ENCODE measurements around the gene ARSB. TPM values are rescaled to one million over a fixed set of nuclear protein-coding genes. Genes with fewer than 3 reads are reported as not detected.

Gene ARSB
- total RNA-seq, 1 experiment from 2014 or later = 11.4 TPM

DNA sequence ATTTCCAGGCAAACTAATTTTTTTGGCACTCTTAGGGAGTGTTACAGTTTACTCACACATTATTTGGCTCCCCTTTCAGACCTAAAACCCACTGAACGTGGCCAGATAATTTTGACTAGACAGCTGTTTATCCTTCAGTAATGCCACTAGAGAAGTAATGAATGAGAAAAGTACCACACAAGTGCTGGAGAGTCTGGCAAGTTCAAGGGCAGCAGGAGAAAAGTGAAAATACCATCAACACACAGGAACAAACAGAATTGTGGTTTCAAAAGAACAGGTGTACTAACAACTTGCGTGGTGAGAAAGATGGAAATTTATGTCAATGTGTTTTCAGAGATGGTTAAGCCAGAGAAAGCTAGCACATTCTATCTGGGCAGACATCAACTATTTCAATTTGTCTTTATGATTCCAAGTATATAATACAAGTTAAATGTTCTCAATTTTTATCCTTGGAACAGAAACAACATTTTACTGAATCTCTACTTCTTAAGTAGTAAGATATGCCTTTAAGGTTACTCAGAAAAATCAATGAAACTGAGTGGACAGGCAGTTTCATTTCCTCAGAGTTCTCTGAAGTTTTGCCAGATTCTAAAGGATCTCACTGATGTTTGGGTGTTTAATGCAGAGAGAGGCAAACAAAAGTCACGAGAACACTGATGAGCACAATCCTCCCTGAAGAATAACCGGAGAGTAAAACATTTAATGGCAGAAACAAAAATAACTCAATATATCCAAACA is 91.0 kb downstream of the ARSB start:
- H3K4me2 ChIP-seq (ENCODE audit: insufficient read depth, insufficient read length, low read length) = no peak overlapping the region

More for the DNA sequence above, 91.0 kb downstream of the ARSB start:
- Mint-ChIP-seq H3K4me3 (no peak overlapping the region), H3K9me3 (no peaks in the 10 kb centered on the region), H3K27me3 (ENCODE audit: low read depth) (no peaks in the 10 kb centered on the region), H3K36me3 (ENCODE audit: insufficient read depth in 1 of 3, low read depth in 3 of 3) (no peaks in the 10 kb centered on the region), H3K4me1 (no peaks in the 10 kb centered on the region), H3K27ac (no peak overlapping the region)
- H2AFZ ChIP-seq (ENCODE audit: low read length) = no peak overlapping the region
- no peak overlapping the region for H3K27ac ChIP-seq (ENCODE audit: insufficient read length, low read depth, low read length)
- no peak overlapping the region for H4K5ac ChIP-seq (ENCODE audit: insufficient read length, low read depth, low read length)
- DNase-seq = no peak
- H3K79me2 ChIP-seq (ENCODE audit: insufficient read depth, low read length) = no peaks in the 10 kb centered on the region
- whole genome bisulfite sequencing (ENCODE audit: extremely low coverage, insufficient read length, low lambda C conversion rate) = no CpG with 5 or more reads among the region's 4 CpGs
- no peak overlapping the region for H2BK12ac ChIP-seq (ENCODE audit: insufficient read length, low read depth, low read length)
- no peak overlapping the region for H2BK20ac ChIP-seq (ENCODE audit: low read depth, low read length, poor library complexity, severe bottlenecking)
- H4K91ac ChIP-seq (ENCODE audit: insufficient read length, low read depth, low read length) = no peak overlapping the region
- H2BK5ac ChIP-seq (ENCODE audit: insufficient read length, low read length) = no peak overlapping the region
- no peak overlapping the region for H2BK15ac ChIP-seq (ENCODE audit: low read depth, low read length)
- no peak overlapping the region for H3K23ac ChIP-seq (ENCODE audit: insufficient read length, low read depth, low read length)
- TF ChIP-seq, protein P1, sequence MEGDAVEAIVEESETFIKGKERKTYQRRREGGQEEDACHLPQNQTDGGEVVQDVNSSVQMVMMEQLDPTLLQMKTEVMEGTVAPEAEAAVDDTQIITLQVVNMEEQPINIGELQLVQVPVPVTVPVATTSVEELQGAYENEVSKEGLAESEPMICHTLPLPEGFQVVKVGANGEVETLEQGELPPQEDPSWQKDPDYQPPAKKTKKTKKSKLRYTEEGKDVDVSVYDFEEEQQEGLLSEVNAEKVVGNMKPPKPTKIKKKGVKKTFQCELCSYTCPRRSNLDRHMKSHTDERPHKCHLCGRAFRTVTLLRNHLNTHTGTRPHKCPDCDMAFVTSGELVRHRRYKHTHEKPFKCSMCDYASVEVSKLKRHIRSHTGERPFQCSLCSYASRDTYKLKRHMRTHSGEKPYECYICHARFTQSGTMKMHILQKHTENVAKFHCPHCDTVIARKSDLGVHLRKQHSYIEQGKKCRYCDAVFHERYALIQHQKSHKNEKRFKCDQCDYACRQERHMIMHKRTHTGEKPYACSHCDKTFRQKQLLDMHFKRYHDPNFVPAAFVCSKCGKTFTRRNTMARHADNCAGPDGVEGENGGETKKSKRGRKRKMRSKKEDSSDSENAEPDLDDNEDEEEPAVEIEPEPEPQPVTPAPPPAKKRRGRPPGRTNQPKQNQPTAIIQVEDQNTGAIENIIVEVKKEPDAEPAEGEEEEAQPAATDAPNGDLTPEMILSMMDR (conservative IDR thresholded peaks at IDR 0.05) = no peak
- no peak overlapping the region for H3K14ac ChIP-seq (ENCODE audit: insufficient read depth, low read length)
- no peaks in the 10 kb centered on the region for H4K20me1 ChIP-seq (ENCODE audit: control insufficient read depth, insufficient read depth, insufficient read length)
- no peak overlapping the region for H3K9ac ChIP-seq (ENCODE audit: extremely low read depth, insufficient read length, low read length)
- no peaks in the 10 kb centered on the region for H3K9me3 ChIP-seq (ENCODE audit: control insufficient read depth, low read depth, low read length)
- no peak overlapping the region for H4K8ac ChIP-seq (replicated peaks; ENCODE audit: insufficient read length, low read depth, low read length)
- H3K27me3 ChIP-seq (ENCODE audit: insufficient read depth, low read length) = no peaks in the 10 kb centered on the region
- H3K4ac ChIP-seq (ENCODE audit: low read depth, low read length) = no peak overlapping the region
- no peak overlapping the region for H3T11ph ChIP-seq (ENCODE audit: low read length)
- no peaks in the 10 kb centered on the region for H3K23me2 ChIP-seq (ENCODE audit: insufficient read length, low read depth, low read length, poor library complexity, severe bottlenecking)
- H3K18ac ChIP-seq (ENCODE audit: insufficient read length, low read depth, low read length) = no peak overlapping the region
- H3K4me1 ChIP-seq (ENCODE audit: insufficient read depth, low read length) = no peaks in the 10 kb centered on the region
- no peak overlapping the region for H2AK5ac ChIP-seq (ENCODE audit: insufficient read length, low read length)
- H3K79me1 ChIP-seq (ENCODE audit: insufficient read depth, low read depth, low read length, poor library complexity, severe bottlenecking) = no peaks in the 10 kb centered on the region
- H3K56ac ChIP-seq (ENCODE audit: insufficient read length, low read depth, low read length) = no peak overlapping the region
- no peak overlapping the region for H2BK120ac ChIP-seq (ENCODE audit: low read depth, low read length, poor library complexity, severe bottlenecking)

All from H9 (cell line).